Measurements from ENCODE around the gene MUC4. TPM values are rescaled to one million over a fixed set of nuclear protein-coding genes. Genes with fewer than 3 reads are reported as not detected.
"Not testable (repeated sequence)": the region's sequence is repeated elsewhere in the genome, so short reads cannot be mapped to it uniquely, and the experiment has no call there.

MUC4 gene
- total and polyA plus RNA-seq, 4 donors: not detected

DNA sequence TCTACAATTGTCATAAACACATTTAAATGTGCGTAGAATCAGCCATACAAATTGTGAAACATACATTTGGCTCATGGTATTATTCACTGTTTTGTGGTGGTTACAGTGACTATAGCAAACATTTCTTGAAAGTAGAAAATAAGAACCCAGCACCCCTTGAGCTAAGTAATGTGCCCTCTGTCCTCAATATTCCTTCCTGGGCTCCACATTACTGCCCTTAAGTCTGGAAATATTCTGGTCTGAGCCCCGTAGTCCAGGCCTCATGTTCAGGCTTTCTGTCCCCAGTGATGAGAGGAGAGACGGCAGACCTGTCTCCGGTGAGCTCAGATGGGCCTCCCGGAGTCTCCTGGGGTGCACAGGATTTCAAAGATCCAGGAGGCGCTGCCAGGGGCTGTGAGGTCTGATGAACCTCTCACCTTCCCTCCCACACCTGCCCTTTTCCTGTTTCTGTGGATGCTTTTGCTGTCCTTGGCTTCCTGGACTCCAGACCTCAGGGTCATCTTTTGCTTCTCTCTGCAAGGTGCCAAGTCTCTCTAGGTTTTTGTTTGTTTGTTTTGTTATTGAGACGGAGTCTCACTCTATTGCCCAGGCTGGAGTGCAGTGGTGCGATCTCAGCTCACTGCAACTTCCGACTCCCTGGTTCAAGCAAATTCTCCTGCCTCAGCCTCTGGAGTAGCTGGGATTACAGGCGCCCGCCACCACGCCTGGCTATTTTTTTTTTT, 99.8 kb downstream of the MUC4 start (continued):
- TF ChIP-seq, protein P1, sequence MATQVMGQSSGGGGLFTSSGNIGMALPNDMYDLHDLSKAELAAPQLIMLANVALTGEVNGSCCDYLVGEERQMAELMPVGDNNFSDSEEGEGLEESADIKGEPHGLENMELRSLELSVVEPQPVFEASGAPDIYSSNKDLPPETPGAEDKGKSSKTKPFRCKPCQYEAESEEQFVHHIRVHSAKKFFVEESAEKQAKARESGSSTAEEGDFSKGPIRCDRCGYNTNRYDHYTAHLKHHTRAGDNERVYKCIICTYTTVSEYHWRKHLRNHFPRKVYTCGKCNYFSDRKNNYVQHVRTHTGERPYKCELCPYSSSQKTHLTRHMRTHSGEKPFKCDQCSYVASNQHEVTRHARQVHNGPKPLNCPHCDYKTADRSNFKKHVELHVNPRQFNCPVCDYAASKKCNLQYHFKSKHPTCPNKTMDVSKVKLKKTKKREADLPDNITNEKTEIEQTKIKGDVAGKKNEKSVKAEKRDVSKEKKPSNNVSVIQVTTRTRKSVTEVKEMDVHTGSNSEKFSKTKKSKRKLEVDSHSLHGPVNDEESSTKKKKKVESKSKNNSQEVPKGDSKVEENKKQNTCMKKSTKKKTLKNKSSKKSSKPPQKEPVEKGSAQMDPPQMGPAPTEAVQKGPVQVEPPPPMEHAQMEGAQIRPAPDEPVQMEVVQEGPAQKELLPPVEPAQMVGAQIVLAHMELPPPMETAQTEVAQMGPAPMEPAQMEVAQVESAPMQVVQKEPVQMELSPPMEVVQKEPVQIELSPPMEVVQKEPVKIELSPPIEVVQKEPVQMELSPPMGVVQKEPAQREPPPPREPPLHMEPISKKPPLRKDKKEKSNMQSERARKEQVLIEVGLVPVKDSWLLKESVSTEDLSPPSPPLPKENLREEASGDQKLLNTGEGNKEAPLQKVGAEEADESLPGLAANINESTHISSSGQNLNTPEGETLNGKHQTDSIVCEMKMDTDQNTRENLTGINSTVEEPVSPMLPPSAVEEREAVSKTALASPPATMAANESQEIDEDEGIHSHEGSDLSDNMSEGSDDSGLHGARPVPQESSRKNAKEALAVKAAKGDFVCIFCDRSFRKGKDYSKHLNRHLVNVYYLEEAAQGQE (IDR thresholded peaks at IDR 0.05): no peak
- TF ChIP-seq HNF4G (IDR thresholded peaks at IDR 0.05) (no peak), ATF3 (IDR thresholded peaks at IDR 0.05) (no peak)

DNA sequence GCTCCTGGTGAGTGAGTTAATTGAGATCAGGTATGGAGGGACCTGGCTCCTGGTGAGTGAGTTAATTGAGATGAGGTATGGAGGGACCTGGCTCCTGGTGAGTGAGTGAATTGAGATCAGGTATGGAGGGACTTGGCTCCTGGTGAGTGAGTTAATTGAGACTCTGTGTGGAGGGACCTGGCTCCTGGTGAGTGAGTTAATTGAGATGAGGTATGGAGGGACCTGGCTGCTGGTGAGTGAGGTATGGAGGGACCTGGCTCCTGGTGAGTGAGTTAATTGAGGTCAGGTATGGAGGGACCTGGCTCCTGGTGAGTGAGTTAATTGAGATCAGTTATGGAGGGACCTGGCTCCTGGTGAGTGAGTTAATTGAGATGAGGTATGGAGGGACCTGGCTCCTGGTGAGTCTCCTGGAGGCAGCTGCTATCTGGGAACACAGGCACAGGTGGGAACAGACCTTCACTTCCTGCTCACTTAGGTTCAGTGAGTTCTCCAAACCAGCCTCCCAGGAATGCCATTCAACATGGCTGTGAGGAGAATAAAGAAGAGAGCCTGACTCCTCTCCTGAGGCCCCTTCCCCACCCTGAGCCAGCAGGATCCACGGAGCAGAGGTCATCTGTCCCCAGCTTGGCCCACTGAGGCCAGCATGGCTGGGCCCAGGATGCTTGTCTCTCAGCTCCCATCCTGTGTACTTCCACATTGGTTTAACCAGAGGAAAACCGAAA, 100.5 kb downstream of the MUC4 start:
- peaks cover 2 to 25% (median 8%) of the 10 kb centered on the region in 4 donors for H3K36me3 ChIP-seq (ENCODE audit: control insufficient read depth in 4 of 4, insufficient read depth in 3 of 4, low read depth in 1 of 4, low read length in 3 of 4)
- H3K9ac ChIP-seq (ENCODE audit: low read depth in 1 of 2, low read length in 2 of 2); H3K27me3 ChIP-seq (ENCODE audit: control insufficient read depth in 4 of 4, insufficient read depth in 4 of 4, low read length in 3 of 4); H3K4me1 ChIP-seq (ENCODE audit: control insufficient read depth in 4 of 4, insufficient read depth in 4 of 4, low read length in 3 of 4); H3K4me3 ChIP-seq (ENCODE audit: low read depth in 1 of 3, low read length in 3 of 3); DNase-seq (ENCODE audit: low spot score); H3K27ac ChIP-seq (ENCODE audit: low read depth in 1 of 2, low read length in 2 of 2); H3K9me3 ChIP-seq (ENCODE audit: control insufficient read depth in 4 of 4, low read length in 3 of 4): not testable (repeated sequence)
- WGBS: 58% methylated on average over 2 of the region's 2 CpGs

DNA sequence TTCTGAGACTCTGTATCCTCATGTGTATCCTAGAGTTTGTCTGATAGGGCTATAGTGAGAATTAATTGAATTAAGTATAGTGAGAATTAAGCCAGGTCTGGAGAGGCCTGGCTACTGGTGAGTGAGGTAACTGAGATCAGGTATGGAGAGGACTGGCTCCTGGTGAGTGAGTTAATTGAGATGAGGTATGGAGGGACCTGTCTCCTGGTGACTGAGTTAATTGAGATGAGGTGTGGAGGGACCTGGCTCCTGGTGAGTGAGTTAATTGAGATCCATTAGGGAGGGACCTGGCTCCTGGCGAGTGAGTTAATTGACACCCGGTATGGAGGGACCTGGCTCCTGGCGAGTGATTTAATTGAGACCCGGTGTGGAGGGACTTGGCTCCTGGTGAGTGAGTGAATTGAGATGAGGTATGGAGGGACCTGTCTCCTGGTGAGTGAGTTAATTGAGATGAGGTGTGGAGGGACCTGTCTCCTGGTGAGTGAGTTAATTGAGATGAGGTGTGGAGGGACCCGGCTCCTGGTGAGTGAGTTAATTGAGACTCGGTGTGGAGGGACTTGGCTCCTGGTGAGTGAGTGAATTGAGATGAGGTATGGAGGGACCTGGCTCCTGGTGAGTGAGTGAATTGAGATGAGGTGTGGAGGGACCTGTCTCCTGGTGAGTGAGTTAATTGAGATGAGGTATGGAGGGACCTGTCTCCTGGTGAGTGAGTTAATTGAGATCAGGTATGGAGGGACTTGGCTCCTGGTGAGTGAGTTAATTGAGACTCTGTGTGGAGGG, 101.4 kb downstream of the MUC4 start:
- H3K4me1 ChIP-seq (ENCODE audit: control insufficient read depth in 4 of 4, insufficient read depth in 4 of 4, low read length in 3 of 4); H3K4me3 ChIP-seq (ENCODE audit: low read depth in 1 of 3, low read length in 3 of 3); H3K27ac ChIP-seq (ENCODE audit: low read depth in 1 of 2, low read length in 2 of 2); H3K9ac ChIP-seq (ENCODE audit: low read depth in 1 of 2, low read length in 2 of 2); H3K9me3 ChIP-seq (ENCODE audit: control insufficient read depth in 4 of 4, low read length in 3 of 4); H3K27me3 ChIP-seq (ENCODE audit: control insufficient read depth in 4 of 4, insufficient read depth in 4 of 4, low read length in 3 of 4); DNase-seq (ENCODE audit: low spot score): not testable (repeated sequence)
- H3K36me3 ChIP-seq (ENCODE audit: control insufficient read depth in 4 of 4, insufficient read depth in 3 of 4, low read depth in 1 of 4, low read length in 3 of 4): peaks cover 2 to 25% (median 8%) of the 10 kb centered on the region in 4 donors
- 64% methylated on average over 6 of the region's 6 CpGs for WGBS

DNA sequence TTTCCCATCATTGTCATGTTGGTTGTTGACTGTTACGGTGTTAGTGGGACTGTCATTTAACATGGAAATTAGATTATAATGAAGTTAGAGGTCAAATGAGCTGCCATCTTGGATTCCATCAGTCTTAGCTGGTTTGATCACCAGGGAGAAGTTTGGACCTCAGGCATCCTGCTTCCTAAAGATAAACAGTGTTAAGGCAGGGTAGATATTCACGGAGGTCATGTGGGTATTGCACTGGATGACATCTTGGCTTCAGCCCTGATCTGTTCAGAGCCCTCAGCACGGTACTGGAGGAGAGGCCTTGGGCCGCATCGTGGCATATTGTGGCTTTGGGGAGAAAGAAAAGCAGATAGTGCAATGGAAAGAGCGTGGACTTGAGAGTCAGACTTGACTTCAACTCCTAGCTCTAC, 102.0 kb downstream of the MUC4 start:
- DNase-seq (ENCODE audit: low spot score): no peak
- Histone ChIP-seq H3K4me1 (ENCODE audit: control insufficient read depth in 4 of 4, insufficient read depth in 4 of 4, low read length in 3 of 4) (no peaks in the 10 kb centered on the region), H3K9me3 (ENCODE audit: control insufficient read depth in 4 of 4, low read length in 3 of 4) (no peaks in the 10 kb centered on the region), H3K36me3 (ENCODE audit: control insufficient read depth in 4 of 4, insufficient read depth in 3 of 4, low read depth in 1 of 4, low read length in 3 of 4) (peaks cover 2 to 20% (median 7%) of the 10 kb centered on the region in 4 donors), H3K9ac (ENCODE audit: low read depth in 1 of 2, low read length in 2 of 2) (no peak overlapping the region), H3K4me3 (ENCODE audit: low read depth in 1 of 3, low read length in 3 of 3) (no peak overlapping the region), H3K27me3 (ENCODE audit: control insufficient read depth in 4 of 4, insufficient read depth in 4 of 4, low read length in 3 of 4) (no peaks in the 10 kb centered on the region), H3K27ac (ENCODE audit: low read depth in 1 of 2, low read length in 2 of 2) (no peak overlapping the region)
- 97% methylated on average over 6 of the region's 6 CpGs for WGBS
- TF ChIP-seq FOXA2 (IDR thresholded peaks at IDR 0.05): no peak
- TF ChIP-seq RAD21 (IDR thresholded peaks at IDR 0.05): no peak
- TF ChIP-seq GABPA (IDR thresholded peaks at IDR 0.05 in 1 of 2, conservative IDR thresholded peaks at IDR 0.05 in 1 of 2): no peak
- no peak for TF ChIP-seq HNF4G (IDR thresholded peaks at IDR 0.05)
- TF ChIP-seq SP1 (IDR thresholded peaks at IDR 0.05): no peak
- TF ChIP-seq CTCF (IDR thresholded peaks at IDR 0.05; ENCODE audit: low read depth, low read length, missing input control): no peak
- TF ChIP-seq MAX (IDR thresholded peaks at IDR 0.05): no peak
- no peak for TF ChIP-seq NR2F2 (IDR thresholded peaks at IDR 0.05)
- TF ChIP-seq YY1 (IDR thresholded peaks at IDR 0.05): no peak
- no peak for TF ChIP-seq TAF1 (conservative IDR thresholded peaks at IDR 0.05)

Data from liver (tissue), 9 donors.